Thyroid gland (tissue), 4 donors: ENCODE measurements around the gene IMMP1L.

Experiments
- CTCF ChIP-seq, 6 experiments: fragments of 200-600 bp in 3 of 6; fragments of 450-650 bp in 3 of 6; sonication (generic) in 3 of 6; IDR thresholded peaks; one replicate each; pipeline ENCODE4 v1.5.1; 2016 to 2019; ENCODE audit warnings: antibody characterized with exemption in 6 of 6, mild to moderate bottlenecking in 2 of 6, inconsistent platforms in 1 of 6, moderate library complexity in 1 of 6
- POLR2A ChIP-seq, 2 donors: fragments of 450-650 bp; IDR thresholded peaks; one replicate each; pipeline ENCODE4 v1.6.1; 2017; ENCODE audit warnings: antibody characterized with exemption in 2 of 2, mild to moderate bottlenecking in 2 of 2, moderate library complexity in 1 of 2

- no peak for TF ChIP-seq CTCF (IDR thresholded peaks at IDR 0.05)
- TF ChIP-seq POLR2A (IDR thresholded peaks at IDR 0.05): no peak
These were observed 94.0 kb downstream of the IMMP1L start for GRCh38 chr11:31415435-31415834.
